ENCODE measurements around the gene SLC30A1. TPM values are rescaled to one million over a fixed set of nuclear protein-coding genes. Genes with fewer than 3 reads are reported as not detected.
A peak's percentile ranks its signal among the peaks of the same experiment; 100 is the strongest.
"Not testable (repeated sequence)": the region's sequence is repeated elsewhere in the genome, so short reads cannot be mapped to it uniquely, and the experiment has no call there.

SLC30A1 gene, protein sequence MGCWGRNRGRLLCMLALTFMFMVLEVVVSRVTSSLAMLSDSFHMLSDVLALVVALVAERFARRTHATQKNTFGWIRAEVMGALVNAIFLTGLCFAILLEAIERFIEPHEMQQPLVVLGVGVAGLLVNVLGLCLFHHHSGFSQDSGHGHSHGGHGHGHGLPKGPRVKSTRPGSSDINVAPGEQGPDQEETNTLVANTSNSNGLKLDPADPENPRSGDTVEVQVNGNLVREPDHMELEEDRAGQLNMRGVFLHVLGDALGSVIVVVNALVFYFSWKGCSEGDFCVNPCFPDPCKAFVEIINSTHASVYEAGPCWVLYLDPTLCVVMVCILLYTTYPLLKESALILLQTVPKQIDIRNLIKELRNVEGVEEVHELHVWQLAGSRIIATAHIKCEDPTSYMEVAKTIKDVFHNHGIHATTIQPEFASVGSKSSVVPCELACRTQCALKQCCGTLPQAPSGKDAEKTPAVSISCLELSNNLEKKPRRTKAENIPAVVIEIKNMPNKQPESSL
- 100 to 1,000 TPM in 1 of 4 donors, 1 to 10 TPM in 3; 5.0 to 107 (median 8.4) TPM for polyA plus RNA-seq
- long read RNA-seq, donor 1: 0 reads
- long read RNA-seq, donor 2, full-length matches to known transcripts: 9 of 28 reads
- long read RNA-seq, donor 2, partial matches to known transcripts: 19 of 28 reads
- long read RNA-seq, donor 2, other reads (novel, unspliced or antisense): 0 of 28 reads
- long read RNA-seq, donor 3, full-length matches to known transcripts: 24 of 24 reads
- long read RNA-seq, donor 3, partial matches to known transcripts: 0 of 24 reads
- long read RNA-seq, donor 3, other reads (novel, unspliced or antisense): 0 of 24 reads
- long read RNA-seq, donor 4: 0 reads
- long read RNA-seq, donor 5, full-length matches to known transcripts: 5 of 5 reads
- long read RNA-seq, donor 5, partial matches to known transcripts: 0 of 5 reads
- long read RNA-seq, donor 5, other reads (novel, unspliced or antisense): 0 of 5 reads
- long read RNA-seq, donor 6, full-length matches to known transcripts: 28 of 28 reads
- long read RNA-seq, donor 6, partial matches to known transcripts: 0 of 28 reads
- long read RNA-seq, donor 6, other reads (novel, unspliced or antisense): 0 of 28 reads
- long read RNA-seq, donor 7: 0 reads
- long read RNA-seq, donor 8: 0 reads
- long read RNA-seq, donor 9, full-length matches to known transcripts: 11 of 11 reads
- long read RNA-seq, donor 9, partial matches to known transcripts: 0 of 11 reads
- long read RNA-seq, donor 9, other reads (novel, unspliced or antisense): 0 of 11 reads
- long read RNA-seq, donor 10, full-length matches to known transcripts: 13 of 13 reads
- long read RNA-seq, donor 10, partial matches to known transcripts: 0 of 13 reads
- long read RNA-seq, donor 10, other reads (novel, unspliced or antisense): 0 of 13 reads

DNA sequence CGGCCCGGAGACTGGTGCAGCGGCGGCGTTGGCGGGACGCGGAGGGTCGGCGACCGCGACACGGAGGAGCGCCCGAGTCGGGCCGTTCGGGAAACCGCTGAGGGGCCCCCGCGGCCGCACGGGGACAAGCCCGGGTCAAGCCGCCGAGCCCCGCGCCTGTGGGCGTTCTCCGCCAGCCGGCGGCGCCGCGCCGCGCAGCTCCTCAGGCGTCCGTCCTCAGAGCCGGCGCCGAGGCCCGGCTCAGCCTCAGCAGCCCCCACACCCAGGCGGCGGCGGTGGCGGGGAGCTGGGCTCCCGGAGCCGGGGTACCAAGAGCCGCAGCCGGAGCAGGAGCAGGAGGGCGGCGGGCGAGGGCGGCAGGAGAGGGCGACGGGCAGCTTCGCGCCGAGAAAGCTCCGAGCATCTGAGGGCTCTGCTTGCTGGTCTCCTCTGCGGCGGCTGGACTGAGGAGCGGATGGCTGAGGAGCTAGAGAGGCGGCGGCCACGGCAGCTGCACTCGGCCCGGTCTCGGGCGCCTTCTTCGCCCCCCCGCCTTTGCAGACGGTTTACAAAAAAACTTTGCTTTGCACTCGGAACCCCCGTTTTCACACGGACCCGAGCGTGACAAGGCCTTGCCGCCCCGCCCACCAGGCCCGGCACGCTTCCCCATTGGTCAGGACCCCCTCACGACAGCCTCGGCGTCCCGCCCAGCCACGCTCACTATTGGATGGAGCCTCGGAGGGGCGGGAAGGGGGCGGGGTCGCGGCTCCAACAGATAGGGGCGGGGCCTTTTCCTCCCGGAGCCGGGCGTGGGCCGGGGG, at the start of gene SLC30A1:
Gene SLC30A1, minus strand, starts transcription at position 522 of the 800 bp plus-strand sequence. CDS start 549 bp downstream, outside the sequence.
- H3K9me3 ChIP-seq (ENCODE audit: control insufficient read depth in 2 of 2, insufficient read depth in 1 of 2, low read depth in 1 of 2, low read length in 1 of 2): no peaks in the 10 kb centered on the region
- H3K27ac ChIP-seq (ENCODE audit: low read depth in 1 of 3, low read length in 2 of 3): peak within 1 kb of the TSS; percentile 95 to 100 (median 97)
- WGBS, 3 donors: 0 to 1% (median 0%) methylated on average over 55 to 98 of the region's 98 CpGs
- H3K27me3 ChIP-seq (ENCODE audit: control insufficient read depth in 3 of 3, insufficient read depth in 3 of 3, low read length in 3 of 3): no peaks in the 10 kb centered on the region
- peak within 1 kb of the TSS; percentile 87 to 98 (median 91) for H3K4me3 ChIP-seq (ENCODE audit: low read depth in 1 of 3, low read length in 3 of 3)
- FAIRE-seq: no peak
- DNase-seq: peak; percentile 99 to 100
- H3K36me3 ChIP-seq (ENCODE audit: control insufficient read depth in 3 of 3, insufficient read depth in 2 of 3, low read depth in 1 of 3, low read length in 3 of 3): peaks cover 0 to 10% (median 7%) of the 10 kb centered on the region in 3 donors
- peaks cover 2 to 33% (median 3%) of the 10 kb centered on the region in 3 donors for H3K4me1 ChIP-seq (ENCODE audit: control insufficient read depth in 3 of 3, insufficient read depth in 2 of 3, low read depth in 1 of 3, low read length in 2 of 3)

DNA sequence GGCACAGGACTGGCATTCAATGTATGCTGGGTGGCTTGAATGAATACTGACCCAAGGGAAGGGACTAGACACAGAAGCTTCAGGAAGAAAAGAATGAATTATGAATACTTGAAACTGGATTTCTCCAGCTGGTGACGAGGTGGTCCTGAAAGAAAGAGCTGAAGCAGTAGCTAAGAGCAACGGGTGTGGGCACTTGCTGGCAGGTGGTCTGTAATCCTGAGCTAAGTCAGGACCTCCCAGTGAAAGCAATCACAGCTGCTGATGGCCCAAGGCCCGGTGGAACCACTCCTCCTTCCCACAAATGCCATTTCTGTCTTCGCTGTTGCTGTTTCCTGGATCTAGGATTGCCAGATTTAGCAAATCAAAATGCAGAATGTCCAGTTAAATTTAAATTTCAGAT, 49.5 kb upstream of the SLC30A1 start:
- 63 to 72% (median 72%) methylated on average over 4 of the region's 4 CpGs for WGBS, 3 donors
- Histone ChIP-seq H3K4me3 (ENCODE audit: low read depth in 1 of 3, low read length in 3 of 3) (no peak overlapping the region), H3K27ac (ENCODE audit: low read depth in 1 of 3, low read length in 2 of 3) (no peak overlapping the region), H3K4me1 (ENCODE audit: control insufficient read depth in 3 of 3, insufficient read depth in 2 of 3, low read depth in 1 of 3, low read length in 2 of 3) (peaks cover 0 to 14% (median 0%) of the 10 kb centered on the region in 3 donors), H3K27me3 (ENCODE audit: control insufficient read depth in 3 of 3, insufficient read depth in 3 of 3, low read length in 3 of 3) (no peaks in the 10 kb centered on the region), H3K36me3 (ENCODE audit: control insufficient read depth in 3 of 3, insufficient read depth in 2 of 3, low read depth in 1 of 3, low read length in 3 of 3) (no peaks in the 10 kb centered on the region), H3K9me3 (ENCODE audit: control insufficient read depth in 2 of 2, insufficient read depth in 1 of 2, low read depth in 1 of 2, low read length in 1 of 2) (no peaks in the 10 kb centered on the region)
- DNase-seq (no peak), FAIRE-seq (no peak)

DNA sequence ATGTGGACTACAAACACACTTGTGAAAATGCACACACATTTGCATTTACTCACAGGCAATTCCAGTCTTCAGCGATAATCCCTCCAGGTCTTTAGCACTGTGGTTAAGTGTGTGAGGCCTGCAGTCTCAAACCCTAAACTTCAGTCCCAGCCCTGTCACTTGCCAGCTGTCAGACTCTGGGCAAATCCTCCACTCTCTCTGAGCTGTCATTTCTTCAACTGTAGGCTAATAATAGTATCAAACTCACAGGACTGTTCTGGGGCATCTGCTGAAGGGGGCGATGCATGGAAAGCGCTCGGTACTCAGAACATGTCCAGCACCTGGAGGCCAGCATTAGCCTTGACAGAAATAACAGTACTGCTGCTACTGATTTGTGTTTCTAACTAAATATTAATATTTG, 48.3 kb upstream of the SLC30A1 start:
- no peak overlapping the region for H3K4me3 ChIP-seq (ENCODE audit: low read depth in 1 of 3, low read length in 3 of 3)
- H3K4me1 ChIP-seq (ENCODE audit: control insufficient read depth in 3 of 3, insufficient read depth in 2 of 3, low read depth in 1 of 3, low read length in 2 of 3): peaks cover 0 to 14% (median 0%) of the 10 kb centered on the region in 3 donors
- WGBS, 3 donors: 92 to 97% (median 95%) methylated on average over 4 of the region's 4 CpGs
- no peak overlapping the region for H3K27ac ChIP-seq (ENCODE audit: low read depth in 1 of 3, low read length in 2 of 3)
- no peak for DNase-seq
- H3K27me3 ChIP-seq (ENCODE audit: control insufficient read depth in 3 of 3, insufficient read depth in 3 of 3, low read length in 3 of 3): no peaks in the 10 kb centered on the region
- FAIRE-seq: no peak
- H3K9me3 ChIP-seq (ENCODE audit: control insufficient read depth in 2 of 2, insufficient read depth in 1 of 2, low read depth in 1 of 2, low read length in 1 of 2): no peaks in the 10 kb centered on the region
- no peaks in the 10 kb centered on the region for H3K36me3 ChIP-seq (ENCODE audit: control insufficient read depth in 3 of 3, insufficient read depth in 2 of 3, low read depth in 1 of 3, low read length in 3 of 3)

DNA sequence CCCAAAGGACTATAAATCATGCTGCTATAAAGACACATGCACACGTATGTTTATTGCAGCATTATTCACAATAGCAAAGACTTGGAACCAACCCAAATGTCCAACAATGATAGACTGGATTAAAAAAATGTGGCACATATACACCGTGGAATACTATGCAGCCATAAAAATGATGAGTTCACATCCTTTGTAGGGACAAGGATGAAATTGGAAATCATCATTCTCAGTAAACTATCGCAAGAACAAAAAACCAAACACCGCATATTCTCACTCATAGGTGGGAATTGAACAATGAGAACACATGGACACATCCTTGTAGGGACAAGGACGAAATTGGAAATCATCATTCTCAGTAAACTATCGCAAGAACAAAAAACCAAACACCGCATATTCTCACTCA, 46.9 kb upstream of the SLC30A1 start:
- H3K4me3 ChIP-seq (ENCODE audit: low read depth in 1 of 3, low read length in 3 of 3); H3K36me3 ChIP-seq (ENCODE audit: control insufficient read depth in 3 of 3, insufficient read depth in 2 of 3, low read depth in 1 of 3, low read length in 3 of 3); DNase-seq; H3K27me3 ChIP-seq (ENCODE audit: control insufficient read depth in 3 of 3, insufficient read depth in 3 of 3, low read length in 3 of 3); H3K27ac ChIP-seq (ENCODE audit: low read depth in 1 of 3, low read length in 2 of 3); H3K9me3 ChIP-seq (ENCODE audit: control insufficient read depth in 2 of 2, insufficient read depth in 1 of 2, low read depth in 1 of 2, low read length in 1 of 2); FAIRE-seq: not testable (repeated sequence)
- WGBS, 3 donors: 93 to 97% (median 95%) methylated on average over 6 of the region's 7 CpGs
- peaks cover 0 to 10% (median 0%) of the 10 kb centered on the region in 3 donors for H3K4me1 ChIP-seq (ENCODE audit: control insufficient read depth in 3 of 3, insufficient read depth in 2 of 3, low read depth in 1 of 3, low read length in 2 of 3)

DNA sequence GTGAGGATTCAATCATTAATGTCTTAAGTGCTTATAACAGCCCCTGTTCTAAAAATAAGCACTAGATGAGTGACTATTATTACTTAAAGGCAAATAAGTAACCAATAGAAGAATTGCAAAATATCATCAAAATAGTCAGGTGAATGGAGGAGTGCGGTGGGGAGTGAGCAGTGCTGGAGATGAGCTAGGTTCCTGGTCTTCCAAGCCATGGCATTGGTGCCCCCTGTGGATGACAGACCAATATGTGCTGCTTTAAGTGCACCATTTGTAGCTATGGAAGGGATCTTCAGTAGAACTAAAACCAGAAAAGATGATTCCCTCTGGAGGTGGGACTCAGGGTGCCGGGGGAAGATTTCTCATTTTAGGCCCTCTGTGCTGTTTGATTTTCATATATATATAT, 46.1 kb upstream of the SLC30A1 start:
- Histone ChIP-seq H3K4me1 (ENCODE audit: control insufficient read depth in 3 of 3, insufficient read depth in 2 of 3, low read depth in 1 of 3, low read length in 2 of 3) (peaks cover 0 to 2% (median 0%) of the 10 kb centered on the region in 3 donors), H3K9me3 (ENCODE audit: control insufficient read depth in 2 of 2, insufficient read depth in 1 of 2, low read depth in 1 of 2, low read length in 1 of 2) (no peaks in the 10 kb centered on the region), H3K36me3 (ENCODE audit: control insufficient read depth in 3 of 3, insufficient read depth in 2 of 3, low read depth in 1 of 3, low read length in 3 of 3) (no peaks in the 10 kb centered on the region), H3K27ac (ENCODE audit: low read depth in 1 of 3, low read length in 2 of 3) (no peak overlapping the region), H3K27me3 (ENCODE audit: control insufficient read depth in 3 of 3, insufficient read depth in 3 of 3, low read length in 3 of 3) (no peaks in the 10 kb centered on the region), H3K4me3 (ENCODE audit: low read depth in 1 of 3, low read length in 3 of 3) (no peak overlapping the region)
- 67 to 74% (median 70%) methylated on average over 2 of the region's 2 CpGs for WGBS, 3 donors
- DNase-seq: peak in 1 of 2 donors; percentile 52
- no peak for FAIRE-seq

DNA sequence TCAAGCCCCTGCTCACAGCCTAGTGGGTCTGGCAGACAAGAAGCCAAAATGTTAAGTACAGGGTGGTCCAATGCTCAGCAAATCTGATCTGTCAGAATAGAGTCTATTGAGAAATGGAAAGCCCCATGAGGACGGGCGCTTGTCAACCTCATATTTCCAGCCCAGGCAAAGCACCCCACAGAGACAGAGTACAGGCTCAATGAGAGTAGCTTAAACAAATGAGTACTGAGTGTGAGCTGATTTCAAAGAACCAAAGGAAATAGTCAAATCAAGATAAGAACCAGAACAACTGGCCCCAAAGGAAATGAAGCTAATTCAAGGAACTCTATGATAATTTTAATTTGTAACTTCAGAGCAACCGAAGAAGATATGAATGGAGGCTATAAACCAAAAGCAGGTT, 44.6 kb upstream of the SLC30A1 start:
- Histone ChIP-seq H3K4me3 (ENCODE audit: low read depth in 1 of 3, low read length in 3 of 3) (no peak overlapping the region), H3K36me3 (ENCODE audit: control insufficient read depth in 3 of 3, insufficient read depth in 2 of 3, low read depth in 1 of 3, low read length in 3 of 3) (no peaks in the 10 kb centered on the region), H3K27me3 (ENCODE audit: control insufficient read depth in 3 of 3, insufficient read depth in 3 of 3, low read length in 3 of 3) (no peaks in the 10 kb centered on the region), H3K27ac (ENCODE audit: low read depth in 1 of 3, low read length in 2 of 3) (no peak overlapping the region), H3K4me1 (ENCODE audit: control insufficient read depth in 3 of 3, insufficient read depth in 2 of 3, low read depth in 1 of 3, low read length in 2 of 3) (peaks cover 0 to 14% (median 0%) of the 10 kb centered on the region in 3 donors), H3K9me3 (ENCODE audit: control insufficient read depth in 2 of 2, insufficient read depth in 1 of 2, low read depth in 1 of 2, low read length in 1 of 2) (no peaks in the 10 kb centered on the region)
- DNase-seq (no peak), FAIRE-seq (no peak)
- WGBS, 3 donors: 65 to 71% (median 69%) methylated on average over 3 of the region's 3 CpGs

DNA sequence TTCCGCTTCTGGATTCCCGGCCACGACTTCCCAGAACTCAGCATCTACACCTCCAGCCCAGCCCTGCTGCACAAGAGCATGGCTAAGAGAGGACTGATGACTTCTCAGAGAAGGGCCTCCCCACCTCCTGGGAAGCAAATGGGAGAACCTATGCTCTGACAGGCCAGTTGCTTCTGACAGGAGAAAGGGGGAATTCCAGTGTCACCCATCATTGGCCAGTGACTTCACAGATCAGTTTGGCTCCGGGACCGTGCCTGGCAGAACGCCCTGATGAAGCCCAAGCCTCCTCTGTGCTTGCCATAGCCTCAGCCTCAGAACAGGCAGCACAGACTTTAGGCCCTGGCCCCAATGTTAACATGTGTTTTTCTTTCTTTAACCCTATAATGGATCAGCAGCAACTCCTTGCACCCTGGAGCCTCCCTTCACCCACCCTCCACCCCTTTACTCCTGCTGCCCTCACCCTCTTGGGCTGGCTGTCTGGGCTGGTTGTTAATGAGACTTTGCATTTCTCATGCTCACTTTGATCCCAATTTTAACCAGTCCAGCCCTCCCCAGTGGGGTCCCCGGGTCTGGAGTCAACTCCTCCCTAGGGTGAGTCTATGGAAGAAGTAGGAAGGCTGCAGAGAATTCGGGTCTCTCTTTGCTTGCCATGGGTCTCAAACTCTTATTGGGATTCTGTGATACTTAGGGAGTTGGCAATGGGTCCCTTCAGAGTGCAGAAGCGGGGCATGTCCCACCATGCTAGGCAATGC, 42.7 kb upstream of the SLC30A1 start:
- Histone ChIP-seq H3K27me3 (ENCODE audit: control insufficient read depth in 3 of 3, insufficient read depth in 3 of 3, low read length in 3 of 3) (no peaks in the 10 kb centered on the region), H3K4me3 (ENCODE audit: low read depth in 1 of 3, low read length in 3 of 3) (no peak overlapping the region), H3K36me3 (ENCODE audit: control insufficient read depth in 3 of 3, insufficient read depth in 2 of 3, low read depth in 1 of 3, low read length in 3 of 3) (no peaks in the 10 kb centered on the region), H3K4me1 (ENCODE audit: control insufficient read depth in 3 of 3, insufficient read depth in 2 of 3, low read depth in 1 of 3, low read length in 2 of 3) (peaks cover 0 to 14% (median 0%) of the 10 kb centered on the region in 3 donors), H3K9me3 (ENCODE audit: control insufficient read depth in 2 of 2, insufficient read depth in 1 of 2, low read depth in 1 of 2, low read length in 1 of 2) (no peaks in the 10 kb centered on the region), H3K27ac (ENCODE audit: low read depth in 1 of 3, low read length in 2 of 3) (no peak overlapping the region)
- DNase-seq: no peak
- 78 to 87% (median 85%) methylated on average over 9 of the region's 9 CpGs for WGBS, 3 donors
- no peak for FAIRE-seq

Data from small intestine (tissue), 16 donors.